Measurements from ENCODE around the gene ATP2A2.

ATP2A2 gene

GRCh38 chr12:110289044-110289710 lies 8.1 kb downstream of the ATP2A2 start:
- DNase-seq (ENCODE audit: low read depth) = no peak
- no peak for TF ChIP-seq CTCF (IDR thresholded peaks at IDR 0.05; ENCODE audit: insufficient read depth, low read depth, low read length, missing control alignments)
- no peak overlapping the region for H3K4me3 ChIP-seq (ENCODE audit: low read length)

GRCh38 chr12:110289711-110290078 lies 8.6 kb downstream of the ATP2A2 start:
- H3K4me3 ChIP-seq (ENCODE audit: low read length) = no peak overlapping the region
- TF ChIP-seq CTCF (IDR thresholded peaks at IDR 0.05; ENCODE audit: insufficient read depth, low read depth, low read length, missing control alignments) = no peak
- no peak for DNase-seq (ENCODE audit: low read depth)

- no peak for TF ChIP-seq CTCF (IDR thresholded peaks at IDR 0.05; ENCODE audit: insufficient read depth, low read depth, low read length, missing control alignments)
- DNase-seq (ENCODE audit: low read depth) = no peak
- no peak overlapping the region for H3K4me3 ChIP-seq (ENCODE audit: low read length)
Measured at GRCh38 chr12:110301065-110301806, 20.2 kb downstream of the ATP2A2 start.

- H3K4me3 ChIP-seq (ENCODE audit: low read length) = no peak overlapping the region
- peak; percentile 94 for DNase-seq (ENCODE audit: low read depth)
- no peak for TF ChIP-seq CTCF (IDR thresholded peaks at IDR 0.05; ENCODE audit: insufficient read depth, low read depth, low read length, missing control alignments)
Measured at GRCh38 chr12:110304061-110304551, 23.1 kb downstream of the ATP2A2 start.

GRCh38 chr12:110307372-110307771 lies 26.3 kb downstream of the ATP2A2 start:
- DNase-seq (ENCODE audit: low read depth) = peak; percentile 42
- TF ChIP-seq CTCF (IDR thresholded peaks at IDR 0.05; ENCODE audit: insufficient read depth, low read depth, low read length, missing control alignments) = no peak

GRCh38 chr12:110310763-110311162 lies 29.7 kb downstream of the ATP2A2 start:
- DNase-seq (ENCODE audit: low read depth) = peak; percentile 41
- TF ChIP-seq CTCF (IDR thresholded peaks at IDR 0.05; ENCODE audit: insufficient read depth, low read depth, low read length, missing control alignments) = no peak
- H3K4me3 ChIP-seq (ENCODE audit: low read length) = no peak overlapping the region

More at GRCh38 chr12:110307372-110307771, 26.3 kb downstream of the ATP2A2 start:
- H3K4me3 ChIP-seq (ENCODE audit: low read length) = no peak overlapping the region
